ENCODE data around the gene MED13.

DNA sequence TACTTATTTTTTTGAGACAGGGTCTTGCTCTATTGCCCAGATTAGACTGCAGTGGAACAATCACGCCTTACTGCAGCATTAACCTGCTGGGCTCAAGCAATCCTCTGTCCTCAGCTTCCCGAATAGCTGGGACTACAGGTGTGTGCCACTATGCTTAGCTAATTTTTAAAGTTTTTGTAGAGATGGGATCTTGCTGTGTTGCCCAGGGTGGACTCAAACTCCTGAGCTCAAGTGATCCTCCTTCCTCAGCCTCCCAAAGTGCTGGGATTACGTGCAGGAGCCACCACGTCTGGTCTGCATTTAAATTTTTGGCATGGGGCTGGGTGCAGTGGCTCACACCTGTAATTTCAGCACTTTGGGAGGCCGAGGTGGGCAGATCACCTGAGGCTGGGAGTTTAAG, 96.3 kb downstream of the MED13 start:
- TF ChIP-seq, protein P1, sequence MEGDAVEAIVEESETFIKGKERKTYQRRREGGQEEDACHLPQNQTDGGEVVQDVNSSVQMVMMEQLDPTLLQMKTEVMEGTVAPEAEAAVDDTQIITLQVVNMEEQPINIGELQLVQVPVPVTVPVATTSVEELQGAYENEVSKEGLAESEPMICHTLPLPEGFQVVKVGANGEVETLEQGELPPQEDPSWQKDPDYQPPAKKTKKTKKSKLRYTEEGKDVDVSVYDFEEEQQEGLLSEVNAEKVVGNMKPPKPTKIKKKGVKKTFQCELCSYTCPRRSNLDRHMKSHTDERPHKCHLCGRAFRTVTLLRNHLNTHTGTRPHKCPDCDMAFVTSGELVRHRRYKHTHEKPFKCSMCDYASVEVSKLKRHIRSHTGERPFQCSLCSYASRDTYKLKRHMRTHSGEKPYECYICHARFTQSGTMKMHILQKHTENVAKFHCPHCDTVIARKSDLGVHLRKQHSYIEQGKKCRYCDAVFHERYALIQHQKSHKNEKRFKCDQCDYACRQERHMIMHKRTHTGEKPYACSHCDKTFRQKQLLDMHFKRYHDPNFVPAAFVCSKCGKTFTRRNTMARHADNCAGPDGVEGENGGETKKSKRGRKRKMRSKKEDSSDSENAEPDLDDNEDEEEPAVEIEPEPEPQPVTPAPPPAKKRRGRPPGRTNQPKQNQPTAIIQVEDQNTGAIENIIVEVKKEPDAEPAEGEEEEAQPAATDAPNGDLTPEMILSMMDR (IDR thresholded peaks at IDR 0.05): no peak
- no peak for TF ChIP-seq EP300 (IDR thresholded peaks at IDR 0.05)
